ENCODE measurements around the gene CHRM5.

CHRM5 gene, protein sequence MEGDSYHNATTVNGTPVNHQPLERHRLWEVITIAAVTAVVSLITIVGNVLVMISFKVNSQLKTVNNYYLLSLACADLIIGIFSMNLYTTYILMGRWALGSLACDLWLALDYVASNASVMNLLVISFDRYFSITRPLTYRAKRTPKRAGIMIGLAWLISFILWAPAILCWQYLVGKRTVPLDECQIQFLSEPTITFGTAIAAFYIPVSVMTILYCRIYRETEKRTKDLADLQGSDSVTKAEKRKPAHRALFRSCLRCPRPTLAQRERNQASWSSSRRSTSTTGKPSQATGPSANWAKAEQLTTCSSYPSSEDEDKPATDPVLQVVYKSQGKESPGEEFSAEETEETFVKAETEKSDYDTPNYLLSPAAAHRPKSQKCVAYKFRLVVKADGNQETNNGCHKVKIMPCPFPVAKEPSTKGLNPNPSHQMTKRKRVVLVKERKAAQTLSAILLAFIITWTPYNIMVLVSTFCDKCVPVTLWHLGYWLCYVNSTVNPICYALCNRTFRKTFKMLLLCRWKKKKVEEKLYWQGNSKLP

DNA sequence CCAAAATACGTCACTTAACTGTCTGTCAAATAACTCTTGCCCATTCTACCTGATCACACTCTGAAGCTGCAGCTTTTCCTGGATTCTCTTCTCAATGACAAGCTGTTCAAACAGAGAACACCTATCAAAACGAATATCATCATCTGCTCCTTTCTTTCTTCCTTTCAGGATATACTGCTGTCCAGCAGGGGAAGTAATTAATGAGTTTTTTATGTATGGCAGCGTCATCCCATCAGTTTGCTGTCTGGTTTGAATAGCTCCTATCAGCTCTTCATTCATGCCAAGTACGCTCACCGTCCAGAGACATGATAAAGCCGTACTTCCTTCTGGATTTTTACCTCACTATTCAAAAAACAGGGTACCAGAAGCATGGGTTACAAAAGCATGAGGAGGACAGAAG lies at the start of gene CHRM5:
CHRM5 (plus strand) TSS at position 274 of the 400 bp plus-strand sequence. CDS start 94,221 bp downstream, outside the sequence.
- DNase-seq: peak; percentile 61

DNA sequence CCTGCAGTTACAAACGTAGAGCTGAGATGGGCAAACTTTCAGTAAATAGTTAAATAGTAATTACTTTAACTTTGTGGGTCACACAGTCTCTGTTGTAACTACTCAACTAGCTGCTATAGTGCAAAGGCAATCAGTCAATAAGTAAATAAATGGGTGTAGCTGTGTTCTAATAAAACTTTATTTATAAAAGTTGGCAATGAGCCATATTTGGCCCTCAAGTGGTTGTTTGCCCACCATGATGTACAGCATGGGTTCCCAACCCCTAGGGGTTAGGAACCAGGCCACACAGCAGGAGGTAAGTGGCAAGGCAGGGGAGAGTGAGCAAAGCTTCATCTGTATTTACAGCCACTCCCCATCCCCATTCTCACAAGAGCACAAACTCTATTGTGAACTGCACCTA lies 44.9 kb upstream of the CHRM5 start:
- DNase-seq: no peak

DNA sequence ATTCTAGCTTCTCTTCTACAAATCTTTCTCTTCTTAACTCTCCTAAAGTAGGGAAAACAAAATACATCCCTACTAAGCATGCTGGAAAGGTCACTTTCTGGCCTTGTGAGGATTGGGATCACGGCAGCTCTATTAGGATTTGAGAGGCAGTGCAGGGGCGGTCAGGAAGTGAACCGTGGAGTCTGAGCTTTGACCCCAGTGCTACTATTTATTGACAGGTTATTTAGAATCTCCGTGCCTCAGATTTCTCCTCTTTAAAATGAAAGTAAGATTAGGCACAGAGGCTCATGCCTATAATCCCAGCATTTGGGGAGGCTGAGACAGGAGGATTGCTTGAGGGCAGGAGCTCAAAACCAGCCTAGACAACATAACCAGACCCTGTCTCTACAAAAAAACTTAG lies 42.0 kb upstream of the CHRM5 start:
- DNase-seq: no peak

DNA sequence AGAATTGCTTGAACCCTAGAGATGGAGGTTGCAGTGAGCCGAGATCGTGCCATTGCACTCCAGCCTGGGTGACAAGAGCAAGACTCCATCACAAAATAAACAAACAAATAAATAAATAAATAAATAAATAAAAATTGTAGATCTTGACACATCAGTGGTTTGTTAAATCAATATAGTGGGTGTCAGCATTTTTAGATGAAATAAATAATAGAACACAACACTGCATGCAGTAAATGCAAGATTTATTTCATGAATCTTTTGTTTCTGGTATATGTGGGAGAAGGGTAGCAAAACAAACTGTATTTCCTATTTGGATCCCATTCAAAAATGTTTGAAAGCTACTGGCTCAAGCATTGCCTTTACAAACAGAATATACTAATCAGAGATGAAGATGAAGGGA lies 35.6 kb upstream of the CHRM5 start:
- DNase-seq: no peak

DNA sequence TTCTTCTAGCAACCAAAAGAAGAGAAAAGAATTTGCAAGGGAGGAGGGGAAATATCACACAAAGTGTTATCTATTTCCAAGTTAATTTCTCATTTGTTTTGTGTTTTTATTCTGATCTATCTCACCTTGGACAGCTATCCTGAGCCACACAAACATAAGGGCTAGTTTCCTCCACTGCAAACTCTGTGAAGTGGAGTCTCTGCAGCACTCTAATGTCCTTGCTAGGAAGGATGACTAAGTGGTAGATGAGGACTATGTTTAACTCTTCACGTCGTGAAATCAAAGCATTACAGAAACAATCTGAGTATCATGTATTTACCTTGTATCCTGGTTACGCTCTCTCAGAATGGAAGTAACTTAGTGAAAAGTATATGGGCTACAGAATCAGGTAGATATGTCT lies 33.9 kb upstream of the CHRM5 start:
- no peak for DNase-seq

DNA sequence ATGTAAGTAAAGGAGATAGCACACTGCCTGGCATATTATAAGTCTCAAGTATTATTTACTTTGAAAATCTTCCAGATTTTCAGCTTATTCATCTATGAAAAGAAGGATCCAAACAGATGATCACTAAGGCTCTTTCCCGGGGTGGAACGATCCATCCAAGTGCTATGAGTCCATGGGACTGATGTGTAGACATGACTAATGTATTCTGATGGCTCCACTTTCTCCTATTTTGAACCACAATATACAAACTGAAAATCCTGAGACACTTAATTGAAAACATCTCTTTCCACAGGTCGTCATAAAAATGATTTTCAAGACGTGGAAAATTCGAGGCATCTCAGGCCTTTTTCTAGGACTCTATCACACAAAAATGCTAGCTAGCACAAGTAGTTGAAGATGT lies 33.4 kb upstream of the CHRM5 start:
- DNase-seq: no peak

DNA sequence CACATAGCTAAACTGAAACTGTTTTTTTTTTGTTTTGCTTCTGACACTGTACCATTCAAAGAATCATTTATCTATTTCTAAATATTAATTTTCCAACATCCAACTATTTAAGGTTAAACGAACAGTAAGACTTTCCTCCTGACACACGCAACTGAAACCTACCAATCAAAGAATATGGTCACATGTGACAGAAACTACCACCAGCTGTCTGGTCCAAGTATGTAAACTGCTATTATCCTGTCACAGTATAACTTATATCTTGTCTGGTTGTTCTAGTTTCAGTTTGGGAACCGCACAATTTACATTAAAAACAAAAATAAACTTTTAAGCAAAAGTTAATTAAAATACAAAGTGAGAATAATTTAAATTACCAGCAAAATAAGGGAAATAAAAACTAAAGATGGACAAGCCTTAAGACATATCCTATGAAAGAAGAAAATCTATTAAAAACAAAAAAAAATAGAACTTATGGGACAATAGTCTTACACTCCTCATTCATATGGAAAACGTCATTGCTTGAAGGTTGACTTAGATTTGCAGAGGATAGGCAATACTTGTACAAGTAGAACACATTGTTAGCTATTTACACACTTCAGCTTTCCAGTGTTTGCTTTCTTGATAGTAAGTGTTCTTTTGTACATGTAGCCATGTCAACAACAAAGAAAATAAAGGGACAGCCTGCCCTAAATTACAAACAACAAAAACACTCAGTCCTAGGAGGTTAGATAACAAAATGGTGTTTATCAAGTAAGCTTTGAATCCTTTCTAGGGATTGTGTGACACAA lies 26.8 kb upstream of the CHRM5 start:
- no peak for DNase-seq

DNA sequence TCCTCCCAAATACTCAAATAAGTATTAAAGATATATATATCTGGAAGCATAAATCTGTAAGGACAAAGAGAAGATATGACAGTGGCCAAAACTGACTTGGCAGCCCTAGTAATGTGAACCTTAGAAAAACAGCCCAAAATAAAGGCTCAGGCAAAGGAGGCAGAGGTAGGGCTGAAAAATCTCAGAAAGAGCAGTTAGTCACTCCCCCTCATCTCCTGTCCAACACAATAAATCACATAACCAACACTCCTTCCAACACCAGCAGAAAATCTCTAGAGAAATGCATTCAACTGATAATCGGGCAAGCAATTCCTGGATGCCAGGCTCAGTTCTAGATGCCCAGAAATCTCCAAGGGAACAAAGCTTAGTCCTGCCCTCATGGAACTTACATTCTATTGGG lies 22.1 kb upstream of the CHRM5 start:
- DNase-seq: no peak

DNA sequence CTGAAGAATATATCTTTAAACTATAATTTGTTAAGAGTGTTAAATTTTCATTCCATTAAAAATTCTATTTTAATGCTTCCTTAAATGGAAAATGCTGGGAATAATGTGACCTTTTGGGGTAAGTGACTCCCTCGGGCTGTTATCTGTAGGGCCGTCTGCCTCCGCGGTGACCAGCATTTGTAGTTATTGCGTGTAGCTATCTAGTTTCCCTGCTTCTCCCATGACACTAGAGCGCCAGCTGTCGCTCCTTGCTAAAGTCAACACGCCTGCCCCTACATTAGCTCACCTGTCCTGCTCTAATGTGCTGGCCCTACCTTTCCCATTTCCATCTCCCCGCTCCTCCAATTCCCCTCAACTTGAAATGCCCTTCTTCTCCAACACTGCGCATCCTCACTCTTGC lies 12.4 kb upstream of the CHRM5 start:
- peak; percentile 50 for DNase-seq

DNA sequence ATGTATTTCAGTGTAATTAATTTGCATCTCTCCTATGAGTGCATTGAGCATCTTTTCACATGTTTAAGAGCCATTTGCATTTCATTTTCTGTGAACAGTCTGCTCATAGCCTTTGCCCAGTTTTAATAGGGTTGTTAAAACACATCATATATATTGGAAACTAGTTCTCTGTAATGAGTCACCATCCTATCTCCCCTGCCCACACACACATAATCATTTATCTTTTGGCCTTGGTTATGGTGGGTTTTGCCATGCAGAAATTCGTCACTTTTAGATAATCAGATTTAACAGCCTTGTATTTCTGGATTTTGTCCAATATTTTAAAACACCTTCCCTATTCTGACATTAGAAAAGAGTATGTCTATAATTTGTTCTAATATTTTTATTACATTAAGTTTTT lies 11.9 kb upstream of the CHRM5 start:
- DNase-seq: no peak

DNA sequence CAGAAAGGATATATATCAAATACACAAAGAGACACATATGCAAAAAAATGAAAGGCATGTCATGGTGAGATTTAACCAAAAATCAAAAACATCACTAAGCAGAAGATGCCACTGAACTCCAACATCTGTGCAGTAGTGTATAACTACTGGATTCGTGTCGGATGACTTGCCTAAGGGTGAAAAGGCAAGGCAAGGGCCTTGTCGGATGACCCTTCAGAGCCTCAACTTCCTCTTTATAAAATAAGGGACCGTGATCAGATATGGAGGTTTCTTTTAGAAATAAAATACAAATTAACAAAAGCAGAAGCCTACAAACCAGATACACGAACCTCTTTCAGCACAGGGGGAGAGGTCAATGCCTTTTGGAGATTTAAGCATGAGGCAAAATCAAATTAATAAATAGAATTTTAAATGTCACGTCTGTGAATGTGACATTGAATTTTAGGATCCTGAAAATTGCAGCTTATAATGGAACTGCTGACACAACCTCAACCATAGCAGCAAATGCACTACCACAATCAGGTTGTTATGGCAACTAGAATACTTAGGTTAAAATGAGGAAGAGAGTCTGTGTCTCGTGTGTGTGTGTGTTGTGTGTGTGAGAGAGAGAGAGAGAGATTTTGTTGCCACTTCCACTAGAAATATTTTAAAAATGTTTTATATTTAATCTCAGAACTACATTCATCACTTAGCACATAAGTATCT lies 8.3 kb upstream of the CHRM5 start:
- DNase-seq: no peak

DNA sequence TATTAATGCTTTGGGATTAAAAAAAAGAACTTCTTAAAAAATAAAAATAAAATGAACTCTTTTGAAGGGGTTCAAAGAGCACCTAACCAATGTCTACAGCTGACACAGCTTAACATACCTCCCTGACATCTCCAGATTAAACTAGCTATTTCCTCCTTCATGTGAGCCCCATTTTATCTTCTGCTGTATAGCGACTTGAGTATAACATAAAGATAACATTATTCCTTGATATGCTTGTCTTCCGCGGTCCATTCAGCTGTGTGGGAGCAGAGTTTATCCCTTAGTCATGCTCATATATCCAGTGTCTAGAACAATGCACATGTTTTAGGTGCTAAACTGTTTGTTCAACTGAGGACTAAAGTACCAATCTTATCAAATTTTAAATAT lies 7.8 kb upstream of the CHRM5 start:
- no peak for DNase-seq

DNA sequence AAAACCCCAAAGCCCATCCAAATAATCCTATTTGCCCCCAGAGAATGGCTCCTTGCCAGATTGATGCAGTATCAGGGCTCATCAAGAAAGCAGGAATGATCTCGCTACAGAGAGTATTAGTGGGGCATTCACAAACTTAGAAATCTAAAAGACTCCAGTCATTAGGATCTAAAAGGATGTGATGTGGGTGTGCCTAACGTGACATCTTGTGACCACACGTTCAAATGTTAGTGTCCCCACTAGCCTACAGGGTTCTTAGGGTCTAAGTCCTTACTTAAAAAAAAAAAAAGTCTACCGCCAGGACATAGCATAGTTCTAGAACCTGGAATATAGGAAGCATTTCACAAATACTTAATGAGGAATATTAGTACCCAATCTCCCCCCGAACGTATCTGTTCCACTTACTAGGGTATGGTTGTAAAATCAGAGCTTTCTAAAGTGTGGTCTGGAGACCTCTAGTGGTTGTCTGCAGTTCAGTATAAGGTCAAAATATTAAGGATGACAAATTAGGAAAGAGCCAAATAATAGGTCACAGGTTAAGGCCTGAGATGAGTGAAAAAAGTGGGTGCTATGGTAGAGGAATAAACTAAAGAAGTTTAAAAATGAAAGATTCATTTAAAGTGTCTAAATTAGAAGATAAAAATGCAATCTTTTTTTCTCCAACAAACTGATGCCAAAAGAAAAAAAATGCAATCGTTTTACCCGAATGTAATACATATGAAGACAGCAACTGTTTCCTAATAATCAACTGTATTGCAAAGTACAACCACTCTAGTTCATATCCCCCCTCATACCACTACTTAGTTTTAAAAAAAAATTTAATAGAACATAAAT lies 4.2 kb upstream of the CHRM5 start:
- DNase-seq: peak; percentile 56

DNA sequence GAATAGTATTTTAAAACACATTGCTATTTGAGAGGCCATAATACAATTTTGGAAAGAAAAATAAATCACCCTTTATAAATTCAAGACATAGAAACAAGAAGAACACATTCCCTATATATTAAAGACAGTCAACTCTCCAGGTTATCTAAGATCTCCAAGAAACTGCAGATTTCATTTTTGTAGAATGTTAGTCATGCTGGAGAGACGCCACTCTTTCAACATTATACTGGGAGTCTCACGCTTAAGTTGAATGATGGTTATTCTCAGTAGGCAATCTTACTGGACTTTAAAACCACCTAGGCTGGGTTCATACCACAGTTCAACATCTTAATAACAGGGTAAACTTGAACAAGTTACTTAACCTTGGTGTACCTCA lies 3.6 kb upstream of the CHRM5 start:
- no peak for DNase-seq

DNA sequence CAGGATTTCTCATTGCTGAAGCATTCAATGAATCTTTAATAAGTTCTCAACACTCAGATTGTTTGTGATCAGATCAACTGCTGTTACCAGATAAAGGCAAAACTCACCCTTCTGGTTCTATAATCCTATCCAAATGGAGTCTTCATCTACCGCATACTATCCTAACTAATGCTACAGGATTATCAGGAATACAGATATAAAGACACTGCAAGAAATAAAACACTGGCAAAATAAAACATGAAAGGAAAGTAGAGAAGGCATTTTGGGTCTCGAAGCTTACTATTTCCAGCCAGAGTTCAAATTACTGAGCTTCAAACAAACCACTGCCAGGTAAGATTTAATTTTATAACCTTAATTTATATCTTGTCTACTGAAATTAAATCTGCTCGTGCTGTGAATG lies 524 bp downstream of the CHRM5 start:
- peak; percentile 75 for DNase-seq

DNA sequence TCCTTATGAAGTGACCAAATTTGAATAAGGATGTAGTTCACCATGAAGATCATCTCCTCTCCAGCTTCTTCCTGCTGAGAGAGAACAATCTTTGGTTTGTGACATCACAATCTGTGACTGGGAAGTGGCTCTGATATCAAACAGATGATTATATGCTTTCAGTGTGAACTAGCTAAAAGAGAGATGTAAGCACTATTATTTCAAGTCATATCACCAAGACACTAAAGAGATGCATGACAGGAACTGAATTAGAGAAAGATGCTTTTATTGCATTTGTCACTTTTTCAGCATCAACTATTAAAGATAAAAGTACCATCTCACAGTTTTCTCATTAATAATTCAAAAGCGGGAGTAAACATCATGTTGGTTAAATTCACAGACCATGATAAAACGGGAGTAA lies 3.5 kb downstream of the CHRM5 start:
- DNase-seq: no peak

DNA sequence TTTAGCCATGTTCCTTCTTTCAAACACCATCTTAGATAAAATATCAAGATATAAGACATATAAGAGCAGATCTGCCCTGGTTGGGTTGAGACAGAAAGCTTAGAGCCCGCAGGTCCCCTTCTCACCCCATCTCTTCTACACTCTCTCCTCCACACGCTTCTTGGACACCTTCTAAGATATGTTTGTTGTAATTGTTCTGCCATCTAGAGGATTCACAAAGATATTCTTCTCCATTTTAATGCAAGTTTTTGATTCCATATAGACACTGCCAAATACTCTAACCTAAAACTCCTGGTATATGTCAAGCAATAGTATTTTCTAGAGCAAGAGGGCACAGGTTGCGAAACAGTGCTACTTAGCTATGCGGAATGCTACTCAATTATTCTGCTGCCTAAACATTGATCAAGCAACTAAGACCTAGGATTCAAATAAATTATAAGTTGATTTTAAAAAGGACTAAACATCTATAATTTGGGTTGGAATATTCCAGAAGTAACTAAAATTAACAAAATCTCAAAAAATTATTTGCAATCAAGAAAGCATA lies 6.8 kb downstream of the CHRM5 start:
- no peak for DNase-seq

DNA sequence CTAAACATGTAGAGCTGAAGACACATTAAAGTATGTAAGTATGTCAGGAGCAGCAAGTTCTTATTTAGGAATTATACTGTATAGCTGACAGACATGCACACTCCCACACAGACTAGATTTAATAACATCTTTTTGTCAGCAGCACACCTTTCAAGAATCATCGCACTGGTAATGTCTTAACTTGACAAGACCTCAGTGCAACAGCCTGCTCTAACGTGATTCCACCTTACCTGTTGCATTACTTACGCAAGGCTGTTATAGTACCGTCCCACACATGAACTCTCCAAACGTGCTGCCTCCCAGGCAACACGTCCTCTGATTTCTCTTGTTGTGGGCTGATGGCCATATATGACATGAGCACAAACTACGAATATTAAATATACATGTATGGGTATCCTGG lies 11.9 kb downstream of the CHRM5 start:
- DNase-seq: no peak

DNA sequence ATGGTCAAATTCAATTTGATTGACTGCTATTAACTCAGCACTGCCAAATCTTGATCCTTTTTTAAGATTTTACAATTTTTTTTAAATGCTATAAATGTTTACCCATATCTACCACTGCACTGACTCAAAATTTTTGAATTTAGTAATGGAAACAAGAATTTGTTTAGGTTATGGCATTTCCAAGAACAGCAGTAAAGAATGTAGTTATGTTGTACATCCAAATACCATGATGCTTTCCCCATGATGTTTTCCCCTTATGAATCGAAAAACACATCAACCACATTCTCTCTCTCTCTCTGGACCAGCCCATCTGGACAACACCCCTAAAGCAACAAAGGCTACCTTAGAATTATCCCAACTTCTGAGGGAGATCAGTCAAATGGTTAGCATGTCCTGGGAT lies 14.2 kb downstream of the CHRM5 start:
- DNase-seq: no peak

DNA sequence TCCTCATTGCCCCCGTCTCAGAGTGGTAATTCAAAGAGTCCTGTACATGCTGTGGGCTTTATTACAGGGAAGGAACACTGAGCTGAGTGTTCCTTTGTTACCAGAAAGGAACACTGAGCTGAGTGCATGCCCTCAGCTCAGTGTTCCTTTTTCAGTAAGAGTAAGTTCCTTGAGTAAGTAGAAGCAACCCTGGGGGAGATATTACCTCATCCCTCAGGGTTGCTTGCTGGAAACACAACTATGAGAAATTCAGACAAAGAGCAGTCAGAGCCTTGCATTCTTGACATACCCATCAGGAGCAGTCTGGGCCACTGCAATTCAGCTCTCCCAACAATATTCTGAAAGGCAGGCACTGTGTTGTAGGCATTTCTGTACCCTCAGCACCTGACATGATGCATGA lies 17.0 kb downstream of the CHRM5 start:
- DNase-seq: no peak

DNA sequence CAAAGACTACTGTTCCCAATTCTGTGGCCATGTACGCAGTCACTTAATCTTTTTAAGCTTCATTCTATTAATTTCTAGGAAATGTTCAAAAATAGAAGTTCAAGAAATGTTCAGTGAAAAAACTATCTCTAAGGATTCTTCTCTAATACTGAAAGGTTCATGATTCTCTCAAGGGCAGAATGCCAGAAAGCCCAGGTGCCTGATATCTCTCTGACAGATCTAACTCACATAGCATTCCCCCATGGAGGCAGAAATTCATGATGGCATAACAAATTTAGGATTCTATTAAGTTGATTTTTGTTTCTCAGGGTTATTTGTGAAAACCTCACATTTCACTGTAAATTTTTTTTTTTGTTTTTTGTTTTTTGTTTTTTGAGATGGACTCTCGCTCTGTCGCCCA lies 17.5 kb downstream of the CHRM5 start:
- DNase-seq: no peak

DNA sequence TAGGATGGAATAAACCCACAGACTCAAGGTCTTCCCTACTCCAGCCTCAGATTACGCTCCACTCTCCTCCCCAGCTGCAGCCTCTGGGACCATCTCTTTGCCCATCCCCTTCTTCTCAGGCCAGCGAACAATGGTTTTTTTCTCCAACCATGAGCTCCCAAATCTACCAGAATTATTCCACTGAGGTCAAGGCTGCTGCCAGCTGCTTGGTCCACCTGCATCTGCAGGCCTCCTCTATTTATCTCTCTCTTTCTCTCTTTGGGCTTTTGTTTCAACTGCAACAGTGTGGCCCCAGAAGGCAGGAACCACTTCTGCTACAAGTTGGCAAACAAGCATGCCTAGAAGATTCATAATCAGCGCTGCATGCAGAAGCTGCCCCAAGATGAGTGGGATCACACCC lies 19.1 kb downstream of the CHRM5 start:
- no peak for DNase-seq
